ENCODE data around the gene PHLDA3. TPM values are rescaled to one million over a fixed set of nuclear protein-coding genes. Genes with fewer than 3 reads are reported as not detected.
"Not testable (repeated sequence)": the region's sequence is repeated elsewhere in the genome, so short reads cannot be mapped to it uniquely, and the experiment has no call there.

PHLDA3 gene
- total RNA-seq, 1 experiment from 2014 or later = 22.1 TPM

DNA sequence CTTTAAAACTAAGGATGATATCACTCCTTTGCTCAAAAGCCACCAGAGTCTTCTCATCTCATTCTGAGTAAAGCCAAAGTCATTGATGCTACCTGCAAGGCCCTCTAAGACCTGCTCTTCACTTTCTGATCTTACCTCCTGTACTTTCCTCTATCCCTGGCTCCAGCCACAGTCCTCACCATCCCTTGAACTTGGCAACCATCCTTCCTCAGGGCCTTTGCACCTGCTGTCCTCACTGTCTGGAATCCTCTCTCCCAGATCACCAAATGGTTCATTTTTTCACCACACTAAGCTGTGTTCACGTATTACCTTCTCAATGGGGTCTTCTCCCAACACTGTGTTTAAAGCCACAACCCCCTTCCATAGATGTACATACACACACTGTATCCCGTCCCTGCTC lies 4.3 kb upstream of the PHLDA3 start:
- TF ChIP-seq TCF7L2 (IDR thresholded peaks at IDR 0.05; ENCODE audit: borderline replicate concordance, extremely low read depth, insufficient read depth, insufficient read length) (no peak), CEBPB (IDR thresholded peaks at IDR 0.05; ENCODE audit: low read depth) (no peak), JUND (IDR thresholded peaks at IDR 0.05) (no peak), SIN3A (IDR thresholded peaks at IDR 0.05; ENCODE audit: low read depth) (no peak), SP1 (IDR thresholded peaks at IDR 0.05; ENCODE audit: low read depth) (no peak), SRF (IDR thresholded peaks at IDR 0.05; ENCODE audit: low read depth) (no peak), ZNF274 (IDR thresholded peaks at IDR 0.05; ENCODE audit: low read depth, low read length) (no peak), EGR1 (IDR thresholded peaks at IDR 0.05; ENCODE audit: low read depth) (no peak), FOSL1 (IDR thresholded peaks at IDR 0.05; ENCODE audit: low read depth) (no peak), ELF1 (IDR thresholded peaks at IDR 0.05; ENCODE audit: borderline replicate concordance, low read depth) (no peak), POLR2A (IDR thresholded peaks at IDR 0.05; ENCODE audit: borderline replicate concordance, extremely low read depth, insufficient read depth, insufficient read length) (no peak), EZH2phosphoT487 (IDR thresholded peaks at IDR 0.05; ENCODE audit: borderline replicate concordance) (no peak), YY1 (IDR thresholded peaks at IDR 0.05; ENCODE audit: extremely low read depth, insufficient replicate concordance, low read depth, low read length) (no peak)
- TF ChIP-seq, protein P1, sequence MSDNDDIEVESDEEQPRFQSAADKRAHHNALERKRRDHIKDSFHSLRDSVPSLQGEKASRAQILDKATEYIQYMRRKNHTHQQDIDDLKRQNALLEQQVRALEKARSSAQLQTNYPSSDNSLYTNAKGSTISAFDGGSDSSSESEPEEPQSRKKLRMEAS (IDR thresholded peaks at IDR 0.05) = no peak
- TF ChIP-seq, protein P2, sequence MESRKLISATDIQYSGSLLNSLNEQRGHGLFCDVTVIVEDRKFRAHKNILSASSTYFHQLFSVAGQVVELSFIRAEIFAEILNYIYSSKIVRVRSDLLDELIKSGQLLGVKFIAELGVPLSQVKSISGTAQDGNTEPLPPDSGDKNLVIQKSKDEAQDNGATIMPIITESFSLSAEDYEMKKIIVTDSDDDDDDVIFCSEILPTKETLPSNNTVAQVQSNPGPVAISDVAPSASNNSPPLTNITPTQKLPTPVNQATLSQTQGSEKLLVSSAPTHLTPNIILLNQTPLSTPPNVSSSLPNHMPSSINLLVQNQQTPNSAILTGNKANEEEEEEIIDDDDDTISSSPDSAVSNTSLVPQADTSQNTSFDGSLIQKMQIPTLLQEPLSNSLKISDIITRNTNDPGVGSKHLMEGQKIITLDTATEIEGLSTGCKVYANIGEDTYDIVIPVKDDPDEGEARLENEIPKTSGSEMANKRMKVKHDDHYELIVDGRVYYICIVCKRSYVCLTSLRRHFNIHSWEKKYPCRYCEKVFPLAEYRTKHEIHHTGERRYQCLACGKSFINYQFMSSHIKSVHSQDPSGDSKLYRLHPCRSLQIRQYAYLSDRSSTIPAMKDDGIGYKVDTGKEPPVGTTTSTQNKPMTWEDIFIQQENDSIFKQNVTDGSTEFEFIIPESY (IDR thresholded peaks at IDR 0.05; ENCODE audit: extremely low read depth, insufficient replicate concordance, low read length) = no peak
- TF ChIP-seq, protein P3, sequence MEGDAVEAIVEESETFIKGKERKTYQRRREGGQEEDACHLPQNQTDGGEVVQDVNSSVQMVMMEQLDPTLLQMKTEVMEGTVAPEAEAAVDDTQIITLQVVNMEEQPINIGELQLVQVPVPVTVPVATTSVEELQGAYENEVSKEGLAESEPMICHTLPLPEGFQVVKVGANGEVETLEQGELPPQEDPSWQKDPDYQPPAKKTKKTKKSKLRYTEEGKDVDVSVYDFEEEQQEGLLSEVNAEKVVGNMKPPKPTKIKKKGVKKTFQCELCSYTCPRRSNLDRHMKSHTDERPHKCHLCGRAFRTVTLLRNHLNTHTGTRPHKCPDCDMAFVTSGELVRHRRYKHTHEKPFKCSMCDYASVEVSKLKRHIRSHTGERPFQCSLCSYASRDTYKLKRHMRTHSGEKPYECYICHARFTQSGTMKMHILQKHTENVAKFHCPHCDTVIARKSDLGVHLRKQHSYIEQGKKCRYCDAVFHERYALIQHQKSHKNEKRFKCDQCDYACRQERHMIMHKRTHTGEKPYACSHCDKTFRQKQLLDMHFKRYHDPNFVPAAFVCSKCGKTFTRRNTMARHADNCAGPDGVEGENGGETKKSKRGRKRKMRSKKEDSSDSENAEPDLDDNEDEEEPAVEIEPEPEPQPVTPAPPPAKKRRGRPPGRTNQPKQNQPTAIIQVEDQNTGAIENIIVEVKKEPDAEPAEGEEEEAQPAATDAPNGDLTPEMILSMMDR (IDR thresholded peaks at IDR 0.05 in 2 of 3, conservative IDR thresholded peaks at IDR 0.05 in 1 of 3; ENCODE audit: borderline replicate concordance in 1 of 3, insufficient read depth in 1 of 3, low read depth in 2 of 3, low read length in 2 of 3) = no peak
- intact Hi-C loops (cut with micrococcal nuclease) = no loop called here
- CTCF ChIA-PET = interaction anchor here (1.1 kb wide), 1 partner anchor 9 kb away, joined by 3 read pairs; no protein-coding TSS in a partner anchor
- BruUV-seq (replicated peaks) = no TSS peak
- H3K36me3 ChIP-seq (ENCODE audit: control insufficient read depth in 1 of 2, insufficient read depth in 2 of 2, low read length in 2 of 2) = no peaks in the 10 kb centered on the region
- peaks cover 9 to 23% of the 10 kb centered on the region in 2 experiments; a peak in 3 of 4 replicates for H3K4me1 ChIP-seq (ENCODE audit: control insufficient read depth in 1 of 2, insufficient read depth in 2 of 2, low read length in 2 of 2)
- no peak overlapping the region for H3K27ac ChIP-seq (ENCODE audit: low read depth, low read length)
- no peaks in the 10 kb centered on the region for H3K9me3 ChIP-seq (ENCODE audit: control insufficient read depth in 1 of 2, insufficient read depth in 1 of 2, low read depth in 1 of 2, low read length in 2 of 2)
- RAD21 ChIA-PET (ENCODE audit: low non-redundant PET in 1 of 2, low total read pairs in 2 of 2, uncharacterized antibody in 2 of 2, unreplicated experiment in 2 of 2) = no interaction called here
- H4K20me1 ChIP-seq (ENCODE audit: insufficient read depth) = no peaks in the 10 kb centered on the region
- H3K9ac ChIP-seq (ENCODE audit: low read length) = no peak overlapping the region
- POLR2A ChIA-PET = no interaction called here
- H3K79me2 ChIP-seq (ENCODE audit: insufficient read depth, low read length) = peaks cover 3% of the 10 kb centered on the region
- no peak for DNase-seq (ENCODE audit: low read depth, low spot score)
- H3K27me3 ChIP-seq (ENCODE audit: insufficient read depth, low read length) = no peaks in the 10 kb centered on the region
- no peak for ATAC-seq
- H3K4me2 ChIP-seq (ENCODE audit: low read length) = no peak overlapping the region
- H3K4me3 ChIP-seq (replicated peaks in 1 of 2; ENCODE audit: low read depth in 1 of 2, low read length in 2 of 2) = no peak overlapping the region
- H3K9me2 ChIP-seq (ENCODE audit: insufficient read depth) = no peaks in the 10 kb centered on the region
- H2AFZ ChIP-seq (ENCODE audit: low read depth, low read length, poor library complexity, severe bottlenecking) = no peak overlapping the region

DNA sequence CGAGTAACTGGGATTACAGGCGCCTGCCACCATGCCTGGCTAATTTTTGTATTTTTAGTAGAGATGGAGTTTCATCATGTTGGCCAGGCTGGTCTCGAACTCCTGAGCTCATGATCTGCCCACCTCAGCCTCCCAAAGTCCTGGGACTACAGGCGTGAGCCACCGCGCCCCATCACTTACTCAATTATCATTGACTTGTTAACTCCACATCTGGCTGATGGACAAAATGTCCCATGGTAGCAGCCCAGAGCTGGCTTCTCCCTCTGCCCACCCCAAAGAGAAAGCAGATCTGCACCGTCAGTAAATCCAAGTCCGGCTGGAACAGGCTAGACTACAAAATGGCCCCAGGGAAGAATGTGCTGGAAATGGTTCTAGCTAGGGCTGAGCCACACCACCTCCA lies 3.3 kb upstream of the PHLDA3 start:
- H3K36me3 ChIP-seq (ENCODE audit: control insufficient read depth in 1 of 2, insufficient read depth in 2 of 2, low read length in 2 of 2); BruUV-seq (replicated peaks); H3K9me3 ChIP-seq (ENCODE audit: control insufficient read depth in 1 of 2, insufficient read depth in 1 of 2, low read depth in 1 of 2, low read length in 2 of 2); H3K9me2 ChIP-seq (ENCODE audit: insufficient read depth); intact Hi-C loops (cut with micrococcal nuclease); H3K27ac ChIP-seq (ENCODE audit: low read depth, low read length); H3K4me2 ChIP-seq (ENCODE audit: low read length); H3K9ac ChIP-seq (ENCODE audit: low read length); H3K4me3 ChIP-seq (replicated peaks in 1 of 2; ENCODE audit: low read depth in 1 of 2, low read length in 2 of 2); DNase-seq (ENCODE audit: low read depth, low spot score); H3K27me3 ChIP-seq (ENCODE audit: insufficient read depth, low read length); RAD21 ChIA-PET (ENCODE audit: low non-redundant PET in 1 of 2, low total read pairs in 2 of 2, uncharacterized antibody in 2 of 2, unreplicated experiment in 2 of 2); H2AFZ ChIP-seq (ENCODE audit: low read depth, low read length, poor library complexity, severe bottlenecking); ATAC-seq; H4K20me1 ChIP-seq (ENCODE audit: insufficient read depth): not testable (repeated sequence)
- CTCF ChIA-PET = interaction anchor here (1.1 kb wide), 1 partner anchor 10 kb away, joined by 3 read pairs; no protein-coding TSS in a partner anchor
- H3K79me2 ChIP-seq (ENCODE audit: insufficient read depth, low read length) = peaks cover 13% of the 10 kb centered on the region
- POLR2A ChIA-PET = interaction anchor here (1.0 kb wide), 1 partner anchor 41 kb away, joined by 3 read pairs; no protein-coding TSS in a partner anchor
- H3K4me1 ChIP-seq (ENCODE audit: control insufficient read depth in 1 of 2, insufficient read depth in 2 of 2, low read length in 2 of 2) = peaks cover 9 to 33% of the 10 kb centered on the region in 2 experiments; a peak in 3 of 4 replicates
